HG03558 (cell line): ENCODE results near the gene OR2T1.
"Not testable (repeated sequence)": the region's sequence is repeated elsewhere in the genome, so short reads cannot be mapped to it uniquely, and the experiment has no call there.

ENCODE experiments used
- ATAC-seq: cut with Tn5 transposase; IDR thresholded peaks from one replicate; pipeline ENCODE4 v1.9.1; 2021; ENCODE audit warnings: moderate number of reproducible peaks; ENCODE audit not compliant: unreplicated experiment; ENCODE audit errors: extremely low read depth

Gene OR2T1

DNA sequence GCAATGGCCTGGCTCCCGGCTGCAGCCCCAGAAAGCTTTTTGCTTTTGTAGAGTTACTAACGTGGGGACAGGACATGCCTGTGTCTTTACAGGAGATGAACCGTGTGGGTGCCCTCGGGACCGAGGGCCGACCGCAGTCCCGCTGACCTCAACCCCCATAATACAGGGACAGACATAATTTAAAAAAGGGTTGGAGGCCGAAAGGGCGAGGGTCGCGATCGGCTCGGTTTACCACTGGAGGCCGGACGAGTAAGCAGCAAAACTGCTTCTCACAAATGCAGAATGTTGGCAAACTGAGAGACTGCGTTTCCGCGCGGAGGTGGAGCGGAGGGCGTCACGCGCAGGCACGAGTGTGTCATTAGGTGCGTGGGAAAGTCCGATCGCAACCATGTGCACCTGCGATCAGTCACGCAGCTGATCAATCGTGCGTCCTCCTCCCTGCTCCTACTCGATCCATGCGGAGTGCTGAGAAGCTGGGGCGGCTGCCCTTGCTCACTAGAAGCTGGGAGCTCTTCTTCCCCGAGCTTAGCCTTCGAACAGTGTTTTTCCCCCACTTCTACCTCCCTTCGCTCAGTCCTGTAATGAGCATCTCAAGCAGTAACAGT, 31.1 kb downstream of the OR2T1 start:
- ATAC-seq = not testable (repeated sequence)

GRCh38 chr1:248434913-248435312, 32.1 kb downstream of the OR2T1 start:
- ATAC-seq = peak; percentile 47

DNA sequence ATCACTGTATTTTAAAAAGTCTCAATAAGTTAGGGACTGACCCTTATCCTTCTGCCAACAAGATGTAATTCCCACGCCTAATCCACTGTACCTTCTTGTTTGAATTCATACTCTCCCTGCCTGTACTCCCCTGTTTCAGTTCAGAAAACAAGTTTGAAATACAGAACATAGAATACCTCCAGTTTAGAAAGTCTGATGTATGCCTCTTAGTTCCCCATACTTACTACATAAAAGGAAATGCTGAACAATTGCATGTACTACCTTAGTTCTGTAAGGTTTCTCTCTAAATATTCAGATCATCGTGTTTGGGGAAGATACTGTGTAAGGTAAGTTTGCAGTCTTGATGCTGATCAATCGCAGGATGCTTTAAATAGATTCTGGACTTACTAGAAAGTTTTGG, 33.5 kb downstream of the OR2T1 start:
- ATAC-seq = peak; percentile 40

GRCh38 chr1:248438668-248439067, 35.8 kb downstream of the OR2T1 start:
- ATAC-seq = peak; percentile 30

GRCh38 chr1:248439283-248439682, 36.4 kb downstream of the OR2T1 start:
- not testable (repeated sequence) for ATAC-seq

- not testable (repeated sequence) for ATAC-seq
Observed at GRCh38 chr1:248442500-248443277, 39.8 kb downstream of the OR2T1 start.

DNA sequence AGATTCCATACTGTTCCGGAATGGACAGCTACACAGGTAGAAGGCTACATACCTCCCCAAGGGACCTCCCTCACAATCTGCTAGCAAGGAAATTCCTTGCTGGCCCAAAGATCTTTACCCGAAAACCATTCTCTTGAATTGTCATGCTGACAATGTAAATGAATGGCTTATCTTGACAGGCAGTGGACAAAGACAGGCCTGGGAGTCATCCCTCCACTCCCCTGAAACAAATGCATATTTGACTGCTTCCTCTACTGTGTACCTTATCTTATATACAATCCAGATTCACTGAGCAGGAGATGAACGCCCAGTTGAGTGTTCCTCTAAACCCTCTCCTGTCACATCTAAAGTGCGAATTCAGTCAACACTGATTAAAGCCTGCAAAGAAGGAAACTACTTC, 41.8 kb downstream of the OR2T1 start:
- ATAC-seq = not testable (repeated sequence)

GRCh38 chr1:248445399-248445798, 42.6 kb downstream of the OR2T1 start, which contains the start of gene OR2T2:
Gene OR2T2 (plus strand): TSS chr1:248445637. CDS start chr1:248452798, 7,161 bp downstream.
- not testable (repeated sequence) for ATAC-seq

GRCh38 chr1:248448409-248449074, 45.7 kb downstream of the OR2T1 start:
- ATAC-seq = peak; percentile 41

DNA sequence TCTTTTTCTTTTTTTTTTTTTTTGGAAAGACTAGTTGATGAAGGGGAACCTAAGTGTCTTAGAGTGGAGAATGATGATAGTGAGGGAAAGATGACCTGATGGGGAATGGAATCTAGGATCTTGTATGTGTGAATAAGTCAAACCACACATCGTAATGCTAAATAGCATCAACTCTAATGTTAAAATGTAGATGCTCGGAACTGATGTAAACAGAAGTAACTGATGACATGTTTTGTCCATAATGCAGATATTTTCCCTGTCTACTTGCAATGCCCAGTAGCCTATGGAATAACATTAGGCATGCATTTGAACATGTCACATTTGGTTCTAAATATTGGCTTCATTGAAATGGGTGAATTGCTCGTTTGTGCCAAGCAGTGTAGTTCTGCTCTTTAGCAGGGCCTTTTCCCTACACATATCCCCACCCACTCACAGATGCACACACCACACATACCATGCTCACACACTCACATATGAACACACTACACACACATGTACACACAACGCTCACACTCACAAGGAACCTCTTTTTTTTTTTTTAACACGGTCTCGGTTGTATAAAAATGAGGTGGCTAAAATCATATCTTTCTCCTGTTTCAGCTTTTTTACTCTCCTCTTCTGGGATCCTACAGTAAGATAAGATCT, 47.1 kb downstream of the OR2T1 start:
- ATAC-seq = not testable (repeated sequence)

- peak; percentile 43 for ATAC-seq
Observed at GRCh38 chr1:248450466-248451145, 47.8 kb downstream of the OR2T1 start.

DNA sequence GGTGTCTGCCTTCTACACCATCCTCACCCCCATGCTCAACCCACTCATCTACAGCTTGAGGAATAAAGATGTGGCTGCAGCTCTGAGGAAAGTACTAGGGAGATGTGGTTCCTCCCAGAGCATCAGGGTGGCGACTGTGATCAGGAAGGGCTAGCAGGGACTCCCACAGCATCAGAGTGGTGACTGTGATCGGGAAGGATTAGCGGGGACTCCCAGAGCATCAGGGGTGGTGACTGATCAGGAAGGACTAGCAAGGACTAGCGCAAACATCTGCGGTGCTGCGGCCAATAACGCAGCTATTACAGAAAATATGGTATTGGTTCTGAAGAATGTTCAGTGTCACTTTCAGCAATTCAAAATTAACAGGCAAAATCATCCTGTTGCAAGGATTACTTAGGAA, 50.8 kb downstream of the OR2T1 start:
- ATAC-seq = not testable (repeated sequence)

GRCh38 chr1:248455045-248455444, 52.2 kb downstream of the OR2T1 start:
- not testable (repeated sequence) for ATAC-seq

GRCh38 chr1:248456635-248457034, 53.8 kb downstream of the OR2T1 start:
- ATAC-seq = not testable (repeated sequence)
